GM23338 (cell line): ENCODE measurements around the gene FADD. TPM values are rescaled to one million over a fixed set of nuclear protein-coding genes. Genes with fewer than 3 reads are reported as not detected.

Experiments used
- ATAC-seq: fragments of 200-7000 bp; cut with Tn5 transposase; 3 replicates; pipeline ENCODE4 v1.9.1; 2020
- DNase-seq: peaks from one replicate; pipeline ENCODE4 v3.0.0-alpha.2; 2015; ENCODE audit warnings: low spot score
- H2AFZ ChIP-seq: fragments of 200-600 bp; sonication (generic); 2 replicates; pipeline ENCODE4 v1.8.0; 2016; ENCODE audit warnings: antibody characterized with exemption, mild to moderate bottlenecking, moderate library complexity
- H3F3A ChIP-seq: fragments of 200-600 bp; sonication (generic); replicated peaks from 2 replicates; pipeline ENCODE4 v1.8.0; 2017; ENCODE audit warnings: antibody characterized with exemption, mixed run types, low read depth
- H3K27ac ChIP-seq: fragments of 200-600 bp; sonication (generic); 2 replicates; pipeline ENCODE4 v1.6.1; 2016; ENCODE audit warnings: low read depth
- H3K27me3 ChIP-seq: fragments of 200-600 bp; sonication (generic); 2 replicates; pipeline ENCODE4 v1.8.0; 2016; ENCODE audit warnings: mild to moderate bottlenecking, mixed run types, moderate library complexity; ENCODE audit not compliant: insufficient read depth
- H3K36me3 ChIP-seq: fragments of 200-600 bp; sonication (generic); 2 replicates; pipeline ENCODE4 v1.8.0; 2016; ENCODE audit warnings: mild to moderate bottlenecking; ENCODE audit not compliant: insufficient read depth
- H3K4me1 ChIP-seq: fragments of 200-600 bp; sonication (generic); 2 replicates; pipeline ENCODE4 v1.8.0; 2016; ENCODE audit warnings: mild to moderate bottlenecking, moderate library complexity; ENCODE audit not compliant: insufficient read depth
- H3K4me2 ChIP-seq: fragments of 200-600 bp; sonication (generic); 2 replicates; pipeline ENCODE4 v1.7.1; 2017; ENCODE audit warnings: mixed run types
- H3K4me3 ChIP-seq: fragments of 200-600 bp; sonication (generic); 2 replicates; pipeline ENCODE4 v1.6.1; 2016; ENCODE audit warnings: mixed run types
- H3K79me2 ChIP-seq: fragments of 200-600 bp; sonication (generic); replicated peaks from 2 replicates; pipeline ENCODE4 v1.8.0; 2017; ENCODE audit warnings: mild to moderate bottlenecking; ENCODE audit not compliant: insufficient read depth
- H3K9me2 ChIP-seq: fragments of 200-600 bp; sonication (generic); 2 replicates; pipeline ENCODE4 v1.8.0; 2017; ENCODE audit not compliant: insufficient read depth
- H4K20me1 ChIP-seq: fragments of 200-600 bp; sonication (generic); replicated peaks from 2 replicates; pipeline ENCODE4 v1.8.0; 2017; ENCODE audit warnings: mild to moderate bottlenecking; ENCODE audit not compliant: insufficient read depth
- H3K27ac Mint-ChIP-seq: 2 replicates; pipeline ENCODE4 v1.8.0; 2020; ENCODE audit warnings: inconsistent platforms, mild to moderate bottlenecking, moderate library complexity, mixed read lengths
- H3K27me3 Mint-ChIP-seq: 3 replicates; pipeline ENCODE4 v1.8.0; 2022; ENCODE audit warnings: low read depth, mild to moderate bottlenecking, moderate library complexity, mixed read lengths, inconsistent platforms; ENCODE audit not compliant: insufficient read depth, poor library complexity
- H3K36me3 Mint-ChIP-seq: 3 replicates; pipeline ENCODE4 v1.8.0; 2021; ENCODE audit warnings: low read depth, mild to moderate bottlenecking, inconsistent platforms, moderate library complexity, mixed read lengths
- H3K4me1 Mint-ChIP-seq: 3 replicates; pipeline ENCODE4 v1.8.0; 2020; ENCODE audit warnings: mild to moderate bottlenecking, inconsistent platforms, mixed read lengths
- H3K4me3 Mint-ChIP-seq: 3 replicates; pipeline ENCODE4 v1.8.0; 2021; ENCODE audit warnings: moderate library complexity, mild to moderate bottlenecking, inconsistent platforms, mixed read lengths
- H3K9me3 Mint-ChIP-seq: 3 replicates; pipeline ENCODE4 v1.8.0; 2020; ENCODE audit warnings: moderate library complexity, mild to moderate bottlenecking, inconsistent platforms, mixed read lengths
- CREB1 ChIP-seq: fragments of 250-450 bp; sonication (Bioruptor Pico); IDR thresholded peaks from 2 replicates; pipeline ENCODE4 v1.5.0; 2020; ENCODE audit warnings: low read depth, mild to moderate bottlenecking, moderate library complexity
- CTCF ChIP-seq, 2 experiments: fragments of 200-600 bp in 1 of 2; sonication (generic) in 1 of 2; conservative IDR thresholded peaks; 2 replicates each; pipeline versions ENCODE4 v1.5.1 to v1.6.1; 2016 to 2017; ENCODE audit warnings: antibody characterized with exemption in 2 of 2, low read depth in 2 of 2, mild to moderate bottlenecking in 2 of 2, moderate library complexity in 1 of 2
- ETS1 ChIP-seq: IDR thresholded peaks from 2 replicates; pipeline ENCODE4 v1.6.1; 2016; ENCODE audit warnings: antibody characterized with exemption
- EZH2 ChIP-seq: fragments of 200-600 bp; sonication (generic); IDR thresholded peaks from one replicate; pipeline ENCODE4 v1.8.0; 2017; ENCODE audit warnings: antibody characterized with exemption, mild to moderate bottlenecking, low read depth; ENCODE audit not compliant: unreplicated experiment
- EZH2phosphoT487 ChIP-seq: fragments of 200-600 bp; sonication (generic); IDR thresholded peaks from one replicate; pipeline ENCODE4 v1.8.1; 2018; ENCODE audit warnings: antibody characterized with exemption; ENCODE audit not compliant: unreplicated experiment
- JUNB ChIP-seq: IDR thresholded peaks from one replicate; pipeline ENCODE4 v1.6.1; 2016; ENCODE audit warnings: antibody characterized with exemption; ENCODE audit not compliant: unreplicated experiment
- NANOG ChIP-seq: IDR thresholded peaks from 2 replicates; pipeline ENCODE4 v1.6.1; 2016; ENCODE audit warnings: antibody characterized with exemption, borderline replicate concordance
- POLR2AphosphoS5 ChIP-seq: IDR thresholded peaks from 2 replicates; pipeline ENCODE4 v1.6.1; 2016; ENCODE audit warnings: antibody characterized with exemption, low read depth
- REST ChIP-seq: IDR thresholded peaks from one replicate; pipeline ENCODE4 v1.6.1; 2018; ENCODE audit warnings: antibody characterized with exemption; ENCODE audit not compliant: unreplicated experiment
- STAT1 ChIP-seq: IDR thresholded peaks from one replicate; pipeline ENCODE4 v1.6.1; 2016; ENCODE audit warnings: antibody characterized with exemption; ENCODE audit not compliant: unreplicated experiment
- ZNF114 ChIP-seq: fragments of 250-450 bp; sonication (Bioruptor Pico); IDR thresholded peaks from 2 replicates; pipeline ENCODE4 v1.5.0; 2020; ENCODE audit warnings: mild to moderate bottlenecking, moderate library complexity
- ZNF331 ChIP-seq: fragments of 250-450 bp; sonication (Bioruptor Pico); IDR thresholded peaks from 2 replicates; pipeline ENCODE4 v1.5.0; 2020; ENCODE audit warnings: low read depth, mild to moderate bottlenecking, moderate library complexity
- polyA plus RNA-seq: library from polyadenylated mRNA; unstranded; fragments of >200 nt; fragmentation: Nextera tagmentation; extraction: Ambion mirVana; gene quantifications from 2 replicates; pipeline ENCODE4 v1.2.1, GENCODE V29; 2016
- total RNA-seq: library from RNA; depleted of rRNA; stranded (reverse); fragments of >200 nt; shearing (Covaris generic); gene quantifications from 2 replicates; pipeline ENCODE4 v1.2.3, GENCODE V29; 2014
- TF ChIP-seq, protein P1 (sequence below): fragments of 250-450 bp; sonication (Bioruptor Pico); IDR thresholded peaks from 2 replicates; pipeline ENCODE4 v1.5.0; 2020; ENCODE audit warnings: mild to moderate bottlenecking, moderate library complexity

The FADD gene
- total and polyA plus RNA-seq, 2 experiments from 2014 or later = 19.7 to 65.8 TPM

DNA sequence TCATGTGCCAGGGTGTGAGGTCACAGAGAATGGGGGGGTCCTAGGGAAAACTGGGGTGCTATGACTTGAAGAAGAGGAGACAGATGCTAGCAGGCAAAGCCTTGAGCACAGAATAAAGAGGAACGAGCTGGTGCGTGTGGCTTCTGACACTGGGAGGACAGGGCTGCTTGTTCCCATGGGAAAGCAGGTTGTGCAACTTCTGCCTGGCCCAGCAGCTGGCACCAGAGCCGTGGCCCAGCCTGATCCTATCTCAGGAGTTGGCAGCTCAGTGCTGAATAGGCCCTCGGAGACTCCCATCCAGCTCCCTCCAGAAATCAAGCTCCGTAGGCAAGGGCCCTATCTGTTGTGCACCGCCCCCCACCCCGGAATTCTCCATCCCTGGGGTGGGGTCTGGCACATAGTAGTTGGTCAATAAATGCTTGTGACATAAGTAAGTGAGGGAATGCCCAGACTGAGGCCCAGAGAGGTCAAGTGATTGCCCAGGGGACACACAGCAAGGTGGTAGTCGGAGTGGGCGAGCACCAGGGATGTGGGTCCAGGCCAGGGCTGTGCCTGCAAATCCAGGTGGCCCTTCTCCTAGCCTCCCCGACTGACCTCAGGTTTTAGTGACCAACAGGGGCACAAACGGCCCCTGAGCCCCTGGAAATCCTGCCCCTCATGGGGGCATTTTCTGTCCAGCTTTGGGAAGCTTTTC is 19.5 kb upstream of the FADD start:
- TF ChIP-seq EZH2 = no peak
- no peak for TF ChIP-seq ZNF331 (CRISPR knock-in tag)
- TF ChIP-seq STAT1 = no peak
- no peak for TF ChIP-seq JUNB
- no peak for TF ChIP-seq ETS1
- TF ChIP-seq, protein P1, sequence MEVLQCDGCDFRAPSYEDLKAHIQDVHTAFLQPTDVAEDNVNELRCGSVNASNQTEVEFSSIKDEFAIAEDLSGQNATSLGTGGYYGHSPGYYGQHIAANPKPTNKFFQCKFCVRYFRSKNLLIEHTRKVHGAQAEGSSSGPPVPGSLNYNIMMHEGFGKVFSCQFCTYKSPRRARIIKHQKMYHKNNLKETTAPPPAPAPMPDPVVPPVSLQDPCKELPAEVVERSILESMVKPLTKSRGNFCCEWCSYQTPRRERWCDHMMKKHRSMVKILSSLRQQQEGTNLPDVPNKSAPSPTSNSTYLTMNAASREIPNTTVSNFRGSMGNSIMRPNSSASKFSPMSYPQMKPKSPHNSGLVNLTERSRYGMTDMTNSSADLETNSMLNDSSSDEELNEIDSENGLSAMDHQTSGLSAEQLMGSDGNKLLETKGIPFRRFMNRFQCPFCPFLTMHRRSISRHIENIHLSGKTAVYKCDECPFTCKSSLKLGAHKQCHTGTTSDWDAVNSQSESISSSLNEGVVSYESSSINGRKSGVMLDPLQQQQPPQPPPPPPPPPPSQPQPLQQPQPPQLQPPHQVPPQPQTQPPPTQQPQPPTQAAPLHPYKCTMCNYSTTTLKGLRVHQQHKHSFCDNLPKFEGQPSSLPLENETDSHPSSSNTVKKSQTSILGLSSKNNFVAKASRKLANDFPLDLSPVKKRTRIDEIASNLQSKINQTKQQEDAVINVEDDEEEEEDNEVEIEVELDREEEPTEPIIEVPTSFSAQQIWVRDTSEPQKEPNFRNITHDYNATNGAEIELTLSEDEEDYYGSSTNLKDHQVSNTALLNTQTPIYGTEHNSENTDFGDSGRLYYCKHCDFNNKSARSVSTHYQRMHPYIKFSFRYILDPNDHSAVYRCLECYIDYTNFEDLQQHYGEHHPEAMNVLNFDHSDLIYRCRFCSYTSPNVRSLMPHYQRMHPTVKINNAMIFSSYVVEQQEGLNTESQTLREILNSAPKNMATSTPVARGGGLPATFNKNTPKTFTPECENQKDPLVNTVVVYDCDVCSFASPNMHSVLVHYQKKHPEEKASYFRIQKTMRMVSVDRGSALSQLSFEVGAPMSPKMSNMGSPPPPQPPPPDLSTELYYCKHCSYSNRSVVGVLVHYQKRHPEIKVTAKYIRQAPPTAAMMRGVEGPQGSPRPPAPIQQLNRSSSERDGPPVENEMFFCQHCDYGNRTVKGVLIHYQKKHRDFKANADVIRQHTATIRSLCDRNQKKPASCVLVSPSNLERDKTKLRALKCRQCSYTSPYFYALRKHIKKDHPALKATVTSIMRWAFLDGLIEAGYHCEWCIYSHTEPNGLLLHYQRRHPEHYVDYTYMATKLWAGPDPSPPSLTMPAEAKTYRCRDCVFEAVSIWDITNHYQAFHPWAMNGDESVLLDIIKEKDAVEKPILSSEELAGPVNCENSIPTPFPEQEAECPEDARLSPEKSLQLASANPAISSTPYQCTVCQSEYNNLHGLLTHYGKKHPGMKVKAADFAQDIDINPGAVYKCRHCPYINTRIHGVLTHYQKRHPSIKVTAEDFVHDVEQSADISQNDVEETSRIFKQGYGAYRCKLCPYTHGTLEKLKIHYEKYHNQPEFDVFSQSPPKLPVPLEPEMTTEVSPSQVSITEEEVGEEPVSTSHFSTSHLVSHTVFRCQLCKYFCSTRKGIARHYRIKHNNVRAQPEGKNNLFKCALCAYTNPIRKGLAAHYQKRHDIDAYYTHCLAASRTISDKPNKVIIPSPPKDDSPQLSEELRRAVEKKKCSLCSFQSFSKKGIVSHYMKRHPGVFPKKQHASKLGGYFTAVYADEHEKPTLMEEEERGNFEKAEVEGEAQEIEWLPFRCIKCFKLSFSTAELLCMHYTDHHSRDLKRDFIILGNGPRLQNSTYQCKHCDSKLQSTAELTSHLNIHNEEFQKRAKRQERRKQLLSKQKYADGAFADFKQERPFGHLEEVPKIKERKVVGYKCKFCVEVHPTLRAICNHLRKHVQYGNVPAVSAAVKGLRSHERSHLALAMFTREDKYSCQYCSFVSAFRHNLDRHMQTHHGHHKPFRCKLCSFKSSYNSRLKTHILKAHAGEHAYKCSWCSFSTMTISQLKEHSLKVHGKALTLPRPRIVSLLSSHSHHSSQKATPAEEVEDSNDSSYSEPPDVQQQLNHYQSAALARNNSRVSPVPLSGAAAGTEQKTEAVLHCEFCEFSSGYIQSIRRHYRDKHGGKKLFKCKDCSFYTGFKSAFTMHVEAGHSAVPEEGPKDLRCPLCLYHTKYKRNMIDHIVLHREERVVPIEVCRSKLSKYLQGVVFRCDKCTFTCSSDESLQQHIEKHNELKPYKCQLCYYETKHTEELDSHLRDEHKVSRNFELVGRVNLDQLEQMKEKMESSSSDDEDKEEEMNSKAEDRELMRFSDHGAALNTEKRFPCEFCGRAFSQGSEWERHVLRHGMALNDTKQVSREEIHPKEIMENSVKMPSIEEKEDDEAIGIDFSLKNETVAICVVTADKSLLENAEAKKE (CRISPR knock-in tag) = no peak
- TF ChIP-seq REST = no peak
- no peak for TF ChIP-seq CREB1 (CRISPR knock-in tag)
- TF ChIP-seq ZNF114 (CRISPR knock-in tag) = no peak
- no peak for TF ChIP-seq POLR2AphosphoS5
- TF ChIP-seq NANOG = no peak
- no peak for TF ChIP-seq EZH2phosphoT487
- TF ChIP-seq CTCF (conservative IDR thresholded peaks at IDR 0.05; ENCODE audit: low read depth in 2 of 2) = no peak
- no peaks in the 10 kb centered on the region for H3K36me3 ChIP-seq
- H3K27ac Mint-ChIP-seq = no peak overlapping the region
- no peak for ATAC-seq
- no peaks in the 10 kb centered on the region for H4K20me1 ChIP-seq
- no peaks in the 10 kb centered on the region for H3K27me3 ChIP-seq
- no peaks in the 10 kb centered on the region for H3K79me2 ChIP-seq
- no peak overlapping the region for H3K27ac ChIP-seq
- H3K36me3 Mint-ChIP-seq = no peaks in the 10 kb centered on the region
- no peak overlapping the region for H2AFZ ChIP-seq
- no peaks in the 10 kb centered on the region for H3K4me1 ChIP-seq
- H3K4me3 Mint-ChIP-seq = no peak overlapping the region
- no peaks in the 10 kb centered on the region for H3K9me3 Mint-ChIP-seq
- peaks cover 13% of the 10 kb centered on the region for H3K27me3 Mint-ChIP-seq
- no peak overlapping the region for H3K4me2 ChIP-seq
- no peaks in the 10 kb centered on the region for H3F3A ChIP-seq
- H3K9me2 ChIP-seq = no peaks in the 10 kb centered on the region
- H3K4me3 ChIP-seq = no peak overlapping the region
- no peak for DNase-seq
- no peaks in the 10 kb centered on the region for H3K4me1 Mint-ChIP-seq
